Nucleus accumbens (tissue), 56 donors: ENCODE data around the gene MYD88.
"Not testable (repeated sequence)": the region's sequence is repeated elsewhere in the genome, so short reads cannot be mapped to it uniquely, and the experiment has no call there.

Source experiments
- DNase-seq, 56 donors: peaks; one replicate each; lab custom pipeline; 2025; lab: John Stamatoyannopoulos, UW

The MYD88 gene

GRCh38 chr3:38124324-38125122 is 13.9 kb upstream of the MYD88 start:
- no peak for DNase-seq

DNA sequence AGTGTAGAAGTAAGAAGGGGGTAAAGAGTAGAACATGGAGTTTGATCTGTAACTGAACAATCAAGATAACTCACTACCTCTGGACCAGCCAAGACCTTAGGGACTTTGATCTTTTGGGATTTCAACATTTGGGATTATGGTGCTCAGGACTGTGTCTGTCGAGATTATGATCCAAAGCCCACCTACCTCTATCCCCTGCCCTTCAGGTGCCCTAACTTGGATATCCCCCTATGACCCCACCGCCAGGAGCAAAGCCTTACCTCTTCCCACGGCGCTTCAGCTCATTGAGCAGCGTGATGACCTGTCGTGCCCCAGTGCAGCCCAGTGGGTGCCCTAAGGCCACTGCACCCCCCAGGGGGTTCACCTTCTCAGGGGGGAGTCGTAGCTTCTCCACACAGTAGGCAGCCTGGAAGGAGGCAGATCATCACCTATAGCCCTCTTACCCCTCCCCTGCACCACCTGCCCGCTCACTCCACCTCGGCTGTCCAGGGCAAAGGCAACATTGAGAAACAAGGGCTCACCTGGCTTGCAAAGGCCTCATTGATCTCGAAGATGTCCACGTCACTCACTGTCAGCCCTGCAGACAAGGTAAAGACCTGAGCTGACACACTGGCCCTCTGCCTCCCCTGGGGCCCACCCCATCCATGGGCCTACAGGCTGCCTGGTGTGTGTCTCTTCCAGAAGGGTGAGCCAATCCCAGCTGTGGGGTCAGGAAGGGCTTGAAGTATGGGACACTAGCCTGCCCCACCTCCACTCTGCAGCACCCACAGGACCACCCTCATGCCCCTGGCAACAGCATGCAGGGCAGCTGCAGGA is 12.9 kb upstream of the MYD88 start:
- no peak for DNase-seq

- no peak for DNase-seq
Observed at GRCh38 chr3:38126121-38126892, 12.2 kb upstream of the MYD88 start.

DNA sequence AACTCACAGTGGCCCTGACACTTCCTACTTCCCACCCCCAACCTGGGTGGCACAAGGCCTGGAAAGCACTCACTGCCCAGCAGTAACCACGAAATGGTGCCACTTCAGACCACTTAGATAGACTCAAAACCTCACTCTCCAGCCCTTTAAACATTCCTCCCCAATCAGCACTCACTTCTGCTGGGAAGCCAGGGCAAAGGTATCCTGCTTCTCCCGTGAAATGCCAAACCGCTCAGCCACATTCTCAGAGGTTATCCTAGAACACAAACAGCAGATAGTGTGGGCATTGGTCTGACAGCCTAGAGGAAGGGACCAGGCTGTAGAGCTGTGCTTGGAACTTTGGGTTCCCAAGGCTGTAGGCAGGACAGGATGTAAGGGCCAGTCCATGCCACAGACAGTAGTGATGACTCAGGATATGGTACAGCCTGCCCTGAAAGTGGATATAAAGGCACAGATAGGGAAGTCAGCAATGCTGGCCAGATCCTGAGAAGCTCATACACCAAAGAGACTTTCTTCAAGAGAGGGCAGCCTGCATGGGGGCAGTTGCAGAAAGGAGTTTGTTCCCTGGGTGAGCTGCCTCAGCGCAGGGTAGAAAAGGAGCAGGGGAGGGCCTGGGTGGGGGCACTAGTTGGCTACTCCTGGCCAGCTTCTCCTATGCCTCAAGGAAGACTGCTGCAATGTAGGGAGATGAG is 10.7 kb upstream of the MYD88 start:
- no peak for DNase-seq

GRCh38 chr3:38128303-38128655 is 10.2 kb upstream of the MYD88 start:
- no peak for DNase-seq

DNA sequence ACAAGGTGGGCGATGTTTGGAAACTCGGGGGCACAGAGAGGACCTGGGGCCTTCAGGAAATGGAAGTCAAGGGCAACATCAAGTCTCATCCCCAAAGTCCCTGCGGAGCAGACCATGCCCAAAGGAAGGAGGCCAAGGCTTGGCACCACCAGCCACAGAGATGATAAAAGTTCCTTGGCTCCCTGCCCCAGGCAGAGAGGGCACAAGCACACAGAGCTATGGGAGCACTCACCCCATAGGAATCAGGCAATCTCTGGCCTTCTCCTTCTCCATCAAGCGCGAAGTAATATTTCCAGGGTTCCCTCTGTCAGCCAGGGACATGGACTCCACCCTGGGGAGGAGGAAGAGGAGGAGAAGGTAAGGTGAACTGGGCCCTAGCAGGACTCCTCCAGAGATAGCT is 9.4 kb upstream of the MYD88 start:
- DNase-seq: no peak

- no peak for DNase-seq
Observed at GRCh38 chr3:38130631-38131065, 7.8 kb upstream of the MYD88 start.

DNA sequence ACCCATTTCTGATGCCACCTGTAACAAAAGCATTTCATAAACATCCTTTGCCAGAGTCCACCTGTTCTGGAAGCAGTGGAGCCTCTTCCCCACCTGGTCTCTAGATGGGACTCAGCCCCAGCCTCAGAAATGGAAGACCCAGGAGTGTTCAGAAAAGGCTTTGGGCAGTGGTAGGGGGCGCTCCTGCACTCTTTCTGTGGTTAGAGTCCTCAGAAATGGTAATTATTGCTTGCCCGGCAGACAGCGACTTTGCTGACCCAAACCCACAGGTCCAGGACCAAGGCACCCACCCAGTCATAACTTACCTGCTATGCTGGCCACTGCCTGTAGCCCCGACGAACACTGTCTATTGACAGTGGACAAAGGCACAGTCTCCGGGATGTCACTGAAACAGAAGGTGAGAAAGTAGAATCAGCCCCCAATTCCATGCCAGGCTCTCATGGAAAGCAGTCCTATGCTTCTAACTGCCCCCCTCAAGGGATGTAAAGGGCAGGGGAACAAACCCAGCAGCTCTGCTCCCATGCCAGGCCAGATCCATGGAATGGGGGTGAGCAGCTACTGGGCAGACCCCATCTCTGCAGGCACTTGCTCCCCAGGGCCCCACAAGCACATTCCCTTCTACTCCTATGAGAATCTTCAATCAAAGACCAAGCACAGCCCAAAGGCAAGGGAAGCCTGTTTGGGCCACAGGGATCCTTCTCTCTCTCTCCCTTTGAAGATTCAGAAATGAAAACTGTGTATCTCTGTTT is 6.7 kb upstream of the MYD88 start:
- DNase-seq: peak in 1 of 56 donors; percentile 33

- DNase-seq: no peak
Observed at GRCh38 chr3:38133209-38133556, 5.3 kb upstream of the MYD88 start.

DNA sequence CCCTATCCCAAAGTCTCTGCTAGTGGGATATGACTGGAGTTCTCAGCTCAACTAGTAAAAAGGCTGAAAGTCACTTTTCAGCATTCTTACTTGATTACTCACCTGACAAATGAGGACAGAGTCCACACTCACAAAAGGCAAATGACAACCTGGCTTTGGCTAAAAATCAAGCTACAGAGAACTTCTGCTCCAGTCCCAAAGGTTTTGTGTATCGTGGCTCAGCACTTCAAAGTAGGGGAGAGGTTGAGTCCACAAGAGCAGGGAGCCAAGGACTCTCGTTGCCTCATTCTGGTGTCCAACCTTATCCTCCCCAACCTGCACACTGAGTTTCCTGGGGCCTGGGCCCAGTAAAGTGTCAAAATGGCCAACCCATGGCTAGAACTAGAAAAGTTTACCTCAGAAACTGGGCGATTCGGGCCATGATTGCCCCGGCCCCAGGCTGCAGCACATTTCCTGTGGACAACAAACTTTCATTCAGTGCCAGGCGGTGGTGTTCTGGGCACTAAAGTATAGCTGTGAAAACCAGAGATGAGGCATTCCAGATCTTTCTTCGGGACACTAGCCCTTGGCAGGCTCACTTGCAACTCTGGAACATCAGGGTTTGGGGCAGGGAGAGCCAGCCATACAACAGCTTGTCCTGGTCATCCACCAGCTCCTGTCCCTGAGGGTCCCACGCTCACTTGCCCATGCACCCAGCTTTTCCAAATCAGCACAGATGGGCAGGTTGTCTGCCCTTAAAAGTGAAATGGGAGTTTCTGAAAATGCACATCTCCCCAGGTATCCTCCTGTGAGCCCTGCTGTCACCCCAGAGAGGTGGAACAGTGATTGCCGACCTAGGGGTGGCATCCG is 4.7 kb upstream of the MYD88 start:
- DNase-seq: no peak

DNA sequence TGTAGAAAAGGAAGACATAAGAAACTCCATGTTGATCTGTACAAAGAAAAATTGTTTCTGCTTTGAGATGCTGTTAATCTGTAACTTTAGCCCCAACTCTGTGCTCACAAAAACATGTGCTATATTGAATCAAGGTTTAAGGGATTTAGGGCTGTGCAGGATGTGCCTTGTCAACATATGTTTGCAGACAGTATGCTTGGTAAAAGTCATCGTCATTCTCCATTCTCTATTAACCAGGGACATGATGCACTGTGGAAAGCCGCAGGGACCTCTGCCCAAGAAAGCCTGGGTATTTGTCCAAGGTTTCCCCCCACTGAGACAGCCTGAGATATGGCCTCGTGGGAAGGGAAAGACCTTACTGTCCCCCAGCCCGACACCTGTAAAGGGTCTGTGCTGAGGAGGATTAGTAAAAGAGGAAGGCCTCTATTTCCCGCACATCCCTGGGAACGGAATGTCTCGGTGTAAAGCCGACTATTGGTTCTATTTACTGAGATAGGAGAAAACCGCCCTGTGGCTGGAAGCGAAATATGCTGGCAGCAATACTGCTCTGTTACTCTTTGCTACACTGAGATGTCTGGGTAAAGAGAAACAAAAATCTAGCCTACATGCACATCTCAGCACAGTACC is 3.8 kb upstream of the MYD88 start:
- DNase-seq: not testable (repeated sequence)

DNA sequence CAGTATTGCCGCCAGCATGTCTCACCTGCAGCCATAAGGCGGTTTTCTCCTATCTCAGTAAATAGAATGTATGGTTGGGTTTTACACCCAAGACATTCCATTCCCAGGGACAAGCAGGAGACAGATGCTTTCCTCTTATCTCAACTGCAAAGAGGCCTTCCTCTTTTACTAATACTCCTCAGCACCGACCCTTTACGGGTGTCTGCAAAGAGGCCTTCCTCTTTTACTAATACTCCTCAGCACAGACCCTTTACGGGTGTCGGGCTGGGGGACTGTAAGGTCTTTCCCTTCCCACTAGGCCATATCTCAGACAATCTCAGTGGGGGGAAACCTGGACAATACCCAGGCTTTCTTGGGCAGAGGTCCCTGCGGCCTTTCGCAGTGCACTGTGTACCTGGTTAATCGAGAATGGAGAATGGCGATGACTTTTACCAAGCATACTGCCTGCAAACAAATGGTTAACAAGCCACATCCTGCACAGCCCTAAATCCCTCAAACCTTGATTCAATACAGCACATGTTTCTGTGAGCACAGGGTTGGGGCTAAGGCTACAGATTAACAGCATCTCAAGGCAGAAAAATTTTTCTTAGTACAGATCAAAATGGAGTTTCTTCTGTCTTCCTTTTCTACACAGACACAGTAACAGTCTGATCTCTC is 2.7 kb upstream of the MYD88 start:
- not testable (repeated sequence) for DNase-seq

- DNase-seq: peak in 1 of 56 donors; percentile 21
Observed at GRCh38 chr3:38136393-38136776, 2.1 kb upstream of the MYD88 start.

DNA sequence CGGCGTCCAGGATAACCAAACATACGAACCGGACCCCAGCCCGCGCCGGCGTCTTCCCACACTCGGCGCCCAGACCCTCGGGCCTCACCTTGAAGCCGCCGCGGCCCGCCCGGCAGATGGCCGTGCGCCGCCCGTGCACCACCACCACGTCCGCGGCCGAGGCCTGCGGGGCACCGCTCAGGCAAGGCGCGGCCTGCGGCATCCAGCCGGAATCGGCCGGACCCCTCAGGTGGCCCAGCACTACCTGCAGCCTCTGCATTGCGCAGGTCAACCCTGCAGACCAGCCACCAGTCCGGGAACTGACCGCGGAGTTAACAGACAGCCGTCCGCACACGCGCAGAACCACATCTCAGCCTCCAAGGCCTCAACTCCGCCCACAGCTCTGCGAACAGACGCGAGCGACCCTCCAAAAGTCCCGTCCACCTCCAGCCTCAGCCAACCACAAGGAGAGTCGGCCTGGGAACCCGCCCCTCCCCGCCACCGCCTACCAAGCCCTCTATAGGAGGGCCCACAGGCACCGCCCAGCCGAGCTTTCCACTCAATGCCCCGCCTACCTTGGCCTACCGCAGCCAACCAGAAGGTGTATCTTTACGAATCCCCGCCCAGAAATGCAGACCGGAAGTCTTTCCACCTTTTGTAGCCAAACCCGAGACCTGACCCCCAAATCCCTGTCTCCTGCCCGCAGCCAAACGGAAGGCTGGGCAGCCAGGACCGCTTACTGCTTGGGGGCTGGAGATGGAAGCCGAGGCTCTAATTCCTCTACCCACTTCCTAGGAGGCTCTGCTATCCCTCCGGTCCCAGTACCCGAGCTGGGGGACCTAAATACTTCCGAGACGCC is 1.5 kb upstream of the MYD88 start, which contains the start of gene ACAA1:
ACAA1 (minus strand) TSS at position 351 of the 838 bp plus-strand sequence; CDS start at position 259, 92 bp downstream.
- DNase-seq: peak; percentile 66 to 100 (median 99)

GRCh38 chr3:38137615-38138348 is 679 bp upstream of the MYD88 start:
- peak in 4 of 56 donors; percentile 25 to 40 (median 36) for DNase-seq

- DNase-seq: no peak
Observed at GRCh38 chr3:38139191-38139590, 730 bp downstream of the MYD88 start.
